GM15510 (cell line): ENCODE measurements around the gene TMEM181.

Experiments used
- POLR2A ChIP-seq: IDR thresholded peaks from 3 replicates; pipeline ENCODE4 v1.6.1; 2011; ENCODE audit warnings: borderline replicate concordance; ENCODE audit not compliant: insufficient read length; ENCODE audit errors: extremely low read depth

The TMEM181 gene

GRCh38 chr6:158629367-158630221, 69.7 kb downstream of the TMEM181 start:
- TF ChIP-seq POLR2A: no peak

GRCh38 chr6:158630938-158631616, 71.2 kb downstream of the TMEM181 start:
- TF ChIP-seq POLR2A: no peak

- no peak for TF ChIP-seq POLR2A
Observed at GRCh38 chr6:158631678-158632537, 72.0 kb downstream of the TMEM181 start.

- no peak for TF ChIP-seq POLR2A
Observed at GRCh38 chr6:158633127-158633526, 73.2 kb downstream of the TMEM181 start.

- TF ChIP-seq POLR2A: no peak
Observed at GRCh38 chr6:158634695-158635426, 75.0 kb downstream of the TMEM181 start.

- no peak for TF ChIP-seq POLR2A
Observed at GRCh38 chr6:158635427-158636073, 75.7 kb downstream of the TMEM181 start.

GRCh38 chr6:158636778-158637177, 76.9 kb downstream of the TMEM181 start:
- no peak for TF ChIP-seq POLR2A

GRCh38 chr6:158638324-158638854, 78.5 kb downstream of the TMEM181 start:
- TF ChIP-seq POLR2A: no peak

- no peak for TF ChIP-seq POLR2A
Observed at GRCh38 chr6:158639056-158639455, 79.2 kb downstream of the TMEM181 start.

- TF ChIP-seq POLR2A: no peak
Observed at GRCh38 chr6:158640519-158640918, 80.6 kb downstream of the TMEM181 start.

- no peak for TF ChIP-seq POLR2A
Observed at GRCh38 chr6:158642097-158642601, 82.3 kb downstream of the TMEM181 start.

GRCh38 chr6:158643836-158644230, 83.9 kb downstream of the TMEM181 start:
- TF ChIP-seq POLR2A: no peak
